Aorta (tissue), 5 donors: Measurements from ENCODE around the gene PLCB1. TPM values are rescaled to one million over a fixed set of nuclear protein-coding genes. Genes with fewer than 3 reads are reported as not detected.
A peak's percentile ranks its signal among the peaks of the same experiment; 100 is the strongest.

Experiments used
- ATAC-seq: fragments of 200-7000 bp; cut with Tn5 transposase; one replicate; pipeline ENCODE4 v1.9.1; 2022; ENCODE audit warnings: moderate library complexity; ENCODE audit not compliant: low FRiP score
- DNase-seq, 2 donors: peaks; one replicate each; pipeline ENCODE4 v3.0.0-alpha.2; 2020
- H3K27ac ChIP-seq, 2 donors: one replicate each; pipeline ENCODE4 v1.5.1; 2013; ENCODE audit warnings: low read length in 2 of 2, mild to moderate bottlenecking in 2 of 2, moderate library complexity in 2 of 2, control low read depth in 1 of 2, inconsistent platforms in 1 of 2, low read depth in 1 of 2
- H3K27me3 ChIP-seq, 2 donors: one replicate each; pipeline ENCODE4 v1.6.1; 2013; ENCODE audit warnings: control low read depth in 1 of 2, low read length in 1 of 2, mild to moderate bottlenecking in 1 of 2, moderate library complexity in 1 of 2; ENCODE audit not compliant: insufficient read depth in 2 of 2, control insufficient read depth in 1 of 2
- H3K36me3 ChIP-seq, 2 donors: one replicate each; pipeline ENCODE4 v1.6.1; 2013; ENCODE audit warnings: control low read depth in 1 of 2, low read length in 1 of 2, mild to moderate bottlenecking in 1 of 2; ENCODE audit not compliant: insufficient read depth in 2 of 2, control insufficient read depth in 1 of 2
- H3K4me1 ChIP-seq, 2 donors: one replicate each; pipeline ENCODE4 v1.6.1; 2013; ENCODE audit warnings: low read length in 2 of 2, control low read depth in 1 of 2, mild to moderate bottlenecking in 1 of 2, moderate library complexity in 1 of 2; ENCODE audit not compliant: insufficient read depth in 2 of 2, control insufficient read depth in 1 of 2
- H3K4me3 ChIP-seq, 2 donors: one replicate each; pipeline ENCODE4 v1.5.1; 2013; ENCODE audit warnings: low read length in 2 of 2, control low read depth in 1 of 2, mild to moderate bottlenecking in 1 of 2
- H3K9me3 ChIP-seq: one replicate; pipeline ENCODE4 v1.6.1; 2013; ENCODE audit warnings: mild to moderate bottlenecking, low read length; ENCODE audit not compliant: control insufficient read depth
- WGBS, 2 donors: extraction: QIAGEN DNeasy Blood & Tissue Kit; methylation state at CpG; one replicate each; pipeline ENCODE4 v1.1.7; 2013; 5-methylcytosine and 5-hydroxymethylcytosine counted together
- intact Hi-C, 2 donors: fragments of 100-400 bp; cut with DNase I; formaldehyde crosslinking; loops; one replicate each; pipeline versions ENCODE4 v1.14.2 to v1.15.0; 2022
- polyA plus RNA-seq, 2 donors: library from polyadenylated mRNA; stranded (reverse); fragments of 200-250 nt; gene quantifications; one replicate each; pipeline ENCODE4 v1.2.3, GENCODE V29; 2013
- total RNA-seq, 2 donors: library from RNA; stranded (reverse); fragmentation: NEBNext Ultra II Directional; extraction: Animal tissue kit (Norgen Biotek cat#: 25700); gene quantifications; one replicate each; pipeline ENCODE4 v1.2.1, GENCODE V29; 2021
- donor health status: healthy with polysubstance abuse.
- donor health status: Bipolar disorder and iron deficiency.
- donor health status: DM: no; HTN: no; CAD: no.
- donor health status: DM: no; HTN: no; CAD: no.
- donor health status: DM: yes; HTN: yes; CAD: no.

Gene PLCB1
- total and polyA plus RNA-seq, 4 donors: 1.4 to 35.0 (median 6.6) TPM

DNA sequence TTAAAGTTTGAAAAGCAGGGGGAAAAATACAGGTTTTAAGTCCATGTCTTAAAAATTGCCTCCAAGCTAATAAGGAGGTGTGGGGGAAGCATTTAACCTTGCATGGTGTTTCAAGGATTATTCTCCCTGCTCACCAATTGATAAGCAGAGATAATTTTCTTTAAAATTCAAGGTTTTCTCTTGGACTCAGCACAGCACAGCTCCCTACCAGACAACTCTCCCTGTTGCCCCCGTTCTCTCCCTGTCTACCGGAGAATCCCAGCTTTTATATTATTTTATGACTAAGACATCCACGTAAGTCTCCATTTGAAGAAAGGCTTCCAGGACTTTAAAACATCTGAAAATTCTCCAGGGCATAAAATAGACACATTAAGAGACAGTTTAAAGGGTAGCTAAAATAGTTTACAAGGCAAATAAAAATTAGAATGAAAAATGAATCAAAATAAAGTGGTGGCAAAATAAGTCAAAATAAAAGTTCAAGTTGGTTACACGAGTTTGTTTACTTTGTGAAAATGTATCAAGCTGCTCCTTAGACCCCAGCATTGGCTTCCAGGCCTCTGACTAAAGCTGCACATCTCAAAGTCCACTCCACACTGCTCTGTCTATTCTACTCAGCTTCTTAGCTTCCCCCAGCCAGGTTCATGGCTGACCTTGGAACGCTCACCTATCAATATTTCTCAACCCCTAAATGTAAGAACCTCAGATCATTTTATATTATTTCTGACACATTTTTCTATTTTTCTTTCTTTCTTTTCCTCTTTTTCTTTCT is 748.2 kb downstream of the PLCB1 start:
- no peaks in the 10 kb centered on the region for H3K36me3 ChIP-seq
- 86% methylated on average over 5 of the region's 5 CpGs for whole genome bisulfite sequencing, 2 donors
- H3K27ac ChIP-seq: no peak overlapping the region
- ATAC-seq (no peak), DNase-seq (no peak)
- no peaks in the 10 kb centered on the region for H3K27me3 ChIP-seq
- H3K9me3 ChIP-seq: no peaks in the 10 kb centered on the region
- H3K4me1 ChIP-seq: no peaks in the 10 kb centered on the region
- intact Hi-C loops: no loop called here
- no peak overlapping the region for H3K4me3 ChIP-seq

DNA sequence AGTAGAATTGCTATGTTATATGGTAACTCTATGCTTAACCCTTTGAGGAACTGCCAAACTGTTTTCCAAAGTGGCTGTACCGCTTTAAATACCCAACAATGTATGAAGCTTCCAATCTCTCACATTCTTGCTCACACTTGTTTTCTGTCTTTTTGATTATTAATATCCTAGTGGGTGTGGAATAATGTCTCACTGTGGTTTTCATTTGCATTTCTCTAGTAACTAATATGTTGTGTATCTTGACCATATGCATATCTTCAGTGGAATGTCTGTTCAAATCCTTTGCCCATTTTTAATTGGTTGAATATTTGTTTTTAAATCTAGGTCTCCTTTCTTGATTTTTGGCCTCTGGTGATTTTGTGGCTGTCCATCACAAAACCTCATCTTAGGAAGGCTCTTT is 759.0 kb downstream of the PLCB1 start:
- H3K27me3 ChIP-seq: no peaks in the 10 kb centered on the region
- no peaks in the 10 kb centered on the region for H3K36me3 ChIP-seq
- H3K4me1 ChIP-seq: no peaks in the 10 kb centered on the region
- H3K4me3 ChIP-seq: no peak overlapping the region
- H3K9me3 ChIP-seq: peaks cover 2% of the 10 kb centered on the region
- intact Hi-C loops: no loop called here
- DNase-seq (no peak), ATAC-seq (no peak)
- H3K27ac ChIP-seq: no peak overlapping the region
- 96% methylated on average over 1 of the region's 1 CpG for WGBS, 2 donors

- no peak for ATAC-seq
- Histone ChIP-seq H3K4me1 (no peaks in the 10 kb centered on the region), H3K27me3 (no peaks in the 10 kb centered on the region), H3K9me3 (peaks cover 2% of the 10 kb centered on the region), H3K27ac (no peak overlapping the region), H3K36me3 (no peaks in the 10 kb centered on the region), H3K4me3 (no peak overlapping the region)
- intact Hi-C loops: no loop called here
- DNase-seq: no peak
Observed at GRCh38 chr20:8895472-8895871, 763.4 kb downstream of the PLCB1 start.

- Histone ChIP-seq H3K27me3 (no peaks in the 10 kb centered on the region), H3K27ac (no peak overlapping the region), H3K4me3 (no peak overlapping the region), H3K36me3 (no peaks in the 10 kb centered on the region), H3K4me1 (peaks cover 2 to 6% of the 10 kb centered on the region in 2 donors), H3K9me3 (peaks cover 2% of the 10 kb centered on the region)
- DNase-seq (no peak), ATAC-seq (no peak)
- intact Hi-C loops: no loop called here
Observed at GRCh38 chr20:8898823-8899222, 766.8 kb downstream of the PLCB1 start.

DNA sequence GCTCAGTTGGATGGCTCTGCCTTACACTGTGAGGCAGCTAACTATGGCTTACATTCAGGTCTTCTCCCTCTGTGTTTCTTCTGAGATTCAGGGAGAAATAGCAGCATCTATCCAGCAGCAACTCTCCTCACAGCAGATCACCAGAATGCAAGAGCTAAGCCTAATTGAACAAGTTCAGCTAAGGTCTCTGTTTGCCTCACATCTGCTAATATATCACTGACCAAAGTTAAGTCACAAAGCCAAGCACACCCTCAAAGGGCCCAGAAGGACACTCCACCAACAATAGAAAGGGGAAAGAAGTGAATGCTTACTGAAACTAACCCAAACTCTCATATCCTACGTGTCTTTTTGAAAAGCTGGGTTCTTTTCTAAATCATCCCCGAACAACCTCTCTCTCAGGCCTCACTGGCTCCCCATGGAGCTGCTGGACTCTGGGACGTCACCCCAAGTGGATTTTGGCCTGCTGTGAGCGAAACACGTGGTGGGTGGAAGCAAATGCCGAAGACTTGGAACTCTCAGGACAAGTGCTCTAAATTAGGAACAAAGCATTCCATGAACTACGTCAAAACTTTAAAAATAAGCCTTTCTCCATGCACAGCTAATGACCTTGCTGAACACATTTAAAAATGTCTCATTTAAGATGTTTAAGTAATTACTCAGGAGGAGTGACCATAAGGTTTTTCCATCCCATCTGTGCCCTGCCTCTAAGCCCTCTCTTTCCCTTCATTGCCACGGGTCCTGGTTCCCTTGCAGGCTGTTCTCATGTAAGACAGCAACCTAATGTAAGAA is 769.4 kb downstream of the PLCB1 start:
- Histone ChIP-seq H3K27me3 (no peaks in the 10 kb centered on the region), H3K36me3 (no peaks in the 10 kb centered on the region), H3K4me3 (no peak overlapping the region), H3K9me3 (no peaks in the 10 kb centered on the region), H3K27ac (peak overlapping the region; percentile 87 to 93), H3K4me1 (peaks cover 2 to 6% of the 10 kb centered on the region in 2 donors)
- DNase-seq (peak; percentile 55 to 86), ATAC-seq (peak; percentile 87)
- intact Hi-C loops: loop anchor here in 1 of 2 donors (5.0 kb wide), 1 partner anchor 44 kb away; no protein-coding TSS in a partner anchor
- 1 to 10% methylated on average over 8 of the region's 8 CpGs for WGBS, 2 donors

GRCh38 chr20:8903655-8904605 is 771.9 kb downstream of the PLCB1 start:
- no peaks in the 10 kb centered on the region for H3K36me3 ChIP-seq
- peaks cover 2 to 6% of the 10 kb centered on the region in 2 donors for H3K4me1 ChIP-seq
- H3K9me3 ChIP-seq: no peaks in the 10 kb centered on the region
- H3K27ac ChIP-seq: no peak overlapping the region
- intact Hi-C loops: loop anchor here in 1 of 2 donors (5.0 kb wide), 1 partner anchor 47 kb away; no protein-coding TSS in a partner anchor
- no peaks in the 10 kb centered on the region for H3K27me3 ChIP-seq
- no peak overlapping the region for H3K4me3 ChIP-seq
- 41% methylated on average over 2 of the region's 2 CpGs for WGBS, 2 donors
- DNase-seq (no peak), ATAC-seq (no peak)

- ATAC-seq: no peak
- Histone ChIP-seq H3K27ac (no peak overlapping the region), H3K36me3 (no peaks in the 10 kb centered on the region), H3K4me3 (no peak overlapping the region), H3K27me3 (no peaks in the 10 kb centered on the region), H3K9me3 (no peaks in the 10 kb centered on the region), H3K4me1 (peaks cover 0 to 2% of the 10 kb centered on the region in 2 donors)
- no peak for DNase-seq
- intact Hi-C loops: no loop called here
Observed at GRCh38 chr20:8909596-8909995, 777.5 kb downstream of the PLCB1 start.

DNA sequence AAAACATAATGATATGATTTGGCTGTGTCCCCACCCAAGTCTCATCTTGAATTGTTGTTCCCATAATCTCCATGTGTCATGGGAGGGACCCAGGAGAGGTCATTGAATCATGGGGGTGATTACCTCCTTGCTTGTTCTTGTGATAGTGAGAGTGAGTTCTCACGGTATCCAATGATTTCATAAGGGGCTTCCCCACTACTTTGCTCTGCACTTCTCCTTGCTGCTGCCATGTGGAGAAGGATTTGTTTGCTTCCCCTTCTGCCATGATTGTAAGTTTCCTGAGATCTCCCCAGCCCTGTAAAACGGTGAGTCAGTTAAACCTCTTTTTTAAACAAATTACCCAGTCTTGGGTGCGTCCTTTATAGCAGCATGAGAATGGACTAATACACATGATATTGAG is 780.0 kb downstream of the PLCB1 start:
- ATAC-seq (no peak), DNase-seq (no peak)
- WGBS, 2 donors: 86 to 90% methylated on average over 3 of the region's 3 CpGs
- no peaks in the 10 kb centered on the region for H3K9me3 ChIP-seq
- no peaks in the 10 kb centered on the region for H3K27me3 ChIP-seq
- H3K27ac ChIP-seq: no peak overlapping the region
- no peak overlapping the region for H3K4me3 ChIP-seq
- H3K36me3 ChIP-seq: no peaks in the 10 kb centered on the region
- intact Hi-C loops: no loop called here
- peaks cover 0 to 2% of the 10 kb centered on the region in 2 donors for H3K4me1 ChIP-seq
